Cardiac fibroblast (primary cell): ENCODE results near the gene ESD.

Source experiments
- DNase-seq, 2 donors: peaks; one replicate each; pipeline versions ENCODE4 v3.0.0 to v3.0.0-alpha.2; 2010; ENCODE audit warnings: low read depth in 2 of 2
- H3K4me3 ChIP-seq, 2 donors: replicated peaks in 1 of 2; 1 replicate in 1 of 2; 2 replicates in 1 of 2; pipeline ENCODE4 v1.5.1; 2011; ENCODE audit warnings: low read depth in 2 of 2, low read length in 2 of 2, mild to moderate bottlenecking in 2 of 2, moderate library complexity in 1 of 2
- TF ChIP-seq, protein P1 (sequence below): IDR thresholded peaks from one replicate; pipeline ENCODE4 v1.5.1; 2011; ENCODE audit warnings: low read depth, mild to moderate bottlenecking, low read length, inconsistent platforms

The ESD gene

DNA sequence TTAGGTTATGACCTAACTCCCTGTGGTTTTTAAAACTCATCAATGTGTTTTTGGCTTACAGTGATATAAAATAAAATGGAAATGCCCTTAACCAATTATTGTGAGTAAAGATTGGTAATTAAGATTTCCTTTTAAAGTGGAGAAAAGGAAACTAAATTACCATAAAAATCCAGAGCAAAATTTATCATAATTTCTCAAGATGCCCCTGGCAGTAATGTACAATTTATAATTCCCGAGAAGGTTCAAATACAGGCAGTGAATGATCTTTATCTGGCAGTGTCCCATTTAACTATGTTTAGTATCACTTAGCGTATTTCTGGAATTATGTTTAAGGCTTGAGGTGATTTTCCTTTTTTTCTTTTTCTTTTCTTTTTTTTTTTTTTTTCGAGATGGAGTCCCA lies 61.5 kb downstream of the ESD start:
- no peak overlapping the region for H3K4me3 ChIP-seq
- no peak for DNase-seq
- TF ChIP-seq, protein P1, sequence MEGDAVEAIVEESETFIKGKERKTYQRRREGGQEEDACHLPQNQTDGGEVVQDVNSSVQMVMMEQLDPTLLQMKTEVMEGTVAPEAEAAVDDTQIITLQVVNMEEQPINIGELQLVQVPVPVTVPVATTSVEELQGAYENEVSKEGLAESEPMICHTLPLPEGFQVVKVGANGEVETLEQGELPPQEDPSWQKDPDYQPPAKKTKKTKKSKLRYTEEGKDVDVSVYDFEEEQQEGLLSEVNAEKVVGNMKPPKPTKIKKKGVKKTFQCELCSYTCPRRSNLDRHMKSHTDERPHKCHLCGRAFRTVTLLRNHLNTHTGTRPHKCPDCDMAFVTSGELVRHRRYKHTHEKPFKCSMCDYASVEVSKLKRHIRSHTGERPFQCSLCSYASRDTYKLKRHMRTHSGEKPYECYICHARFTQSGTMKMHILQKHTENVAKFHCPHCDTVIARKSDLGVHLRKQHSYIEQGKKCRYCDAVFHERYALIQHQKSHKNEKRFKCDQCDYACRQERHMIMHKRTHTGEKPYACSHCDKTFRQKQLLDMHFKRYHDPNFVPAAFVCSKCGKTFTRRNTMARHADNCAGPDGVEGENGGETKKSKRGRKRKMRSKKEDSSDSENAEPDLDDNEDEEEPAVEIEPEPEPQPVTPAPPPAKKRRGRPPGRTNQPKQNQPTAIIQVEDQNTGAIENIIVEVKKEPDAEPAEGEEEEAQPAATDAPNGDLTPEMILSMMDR, result no peak

DNA sequence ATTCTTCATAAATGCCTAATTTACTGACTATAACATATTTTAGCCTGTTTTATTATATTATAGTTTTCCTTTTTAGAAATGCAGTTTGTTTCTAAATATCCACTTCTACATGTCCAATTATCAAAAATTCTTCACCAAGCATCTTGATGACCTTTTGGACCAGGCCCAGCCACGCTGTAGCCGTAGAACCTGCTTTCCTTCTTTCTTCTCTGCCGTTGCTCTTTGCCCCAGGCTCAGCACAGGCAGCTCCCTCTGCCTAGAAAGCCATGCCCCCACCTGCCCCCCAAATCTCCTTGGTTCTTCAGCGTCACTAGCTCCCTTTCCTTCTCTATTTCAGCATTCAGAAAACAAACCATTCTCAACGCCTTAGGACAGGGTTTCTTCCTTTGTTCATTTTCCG lies 65.4 kb downstream of the ESD start:
- TF ChIP-seq, protein P1, result no peak
- no peak overlapping the region for H3K4me3 ChIP-seq
- DNase-seq, result no peak

DNA sequence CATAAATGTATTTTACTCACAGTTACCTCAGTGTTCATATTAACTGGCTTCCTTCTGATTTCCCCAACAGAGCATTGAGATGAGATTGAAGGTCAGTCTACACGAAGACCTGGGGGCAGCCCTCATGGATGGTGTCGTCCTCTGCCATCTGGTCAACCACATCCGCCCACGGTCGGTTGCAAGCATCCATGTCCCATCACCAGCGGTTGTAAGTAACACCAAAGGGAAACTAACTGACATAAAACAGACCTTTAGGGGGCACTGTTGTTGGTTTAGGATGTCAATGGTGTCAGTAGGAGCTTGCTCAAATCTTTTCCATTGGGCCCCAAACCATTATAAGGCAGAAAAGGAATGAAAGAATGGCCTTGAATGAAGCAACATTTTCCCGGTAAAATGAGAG lies 68.2 kb downstream of the ESD start:
- TF ChIP-seq, protein P1, result peak; percentile 29
- DNase-seq, result peak in 1 of 2 donors; percentile 42
- H3K4me3 ChIP-seq, result no peak overlapping the region

DNA sequence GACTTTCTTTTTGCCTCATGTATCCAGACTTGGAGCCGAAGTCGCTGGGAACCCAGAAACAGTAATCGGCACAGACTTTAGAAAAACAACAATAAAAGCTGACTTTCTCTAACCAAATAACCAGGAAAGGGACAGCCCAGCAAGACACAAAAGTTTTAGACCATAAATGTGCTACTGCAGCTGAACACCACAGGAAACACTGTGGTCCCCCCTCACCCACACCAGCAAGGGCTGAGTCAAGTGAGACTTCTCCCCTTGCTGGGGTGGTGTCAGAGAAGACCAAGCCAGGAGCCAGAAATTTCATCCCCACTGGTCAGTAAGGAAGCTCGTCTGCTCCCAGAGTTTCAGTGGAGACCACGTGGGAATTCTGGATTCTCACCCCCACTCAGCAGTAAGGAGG lies 70.6 kb downstream of the ESD start:
- no peak for DNase-seq
- H3K4me3 ChIP-seq, result no peak overlapping the region
- TF ChIP-seq, protein P1, result no peak
